HepG2 (cell line): ENCODE data around the gene CDNF. TPM values are rescaled to one million over a fixed set of nuclear protein-coding genes. Genes with fewer than 3 reads are reported as not detected.
A peak's percentile ranks its signal among the peaks of the same experiment; 100 is the strongest.

ENCODE experiments used
- ASH2L ChIP-seq: fragments of 300-600, 200-600 bp; sonication (generic); IDR thresholded peaks from 2 replicates; pipeline ENCODE4 v1.7.0; 2017; ENCODE audit warnings: low read depth, mild to moderate bottlenecking, moderate library complexity, mixed read lengths, low read length; ENCODE audit not compliant: insufficient read length
- GABPB1 ChIP-seq: IDR thresholded peaks from 2 replicates; pipeline ENCODE4 v1.6.1; 2016; ENCODE audit warnings: mild to moderate bottlenecking, missing genetic modification reagents, moderate library complexity, missing compliant biosample characterization
- GATA4 ChIP-seq: sonication (generic); IDR thresholded peaks from 2 replicates; pipeline ENCODE4 v1.6.1; 2016; ENCODE audit warnings: antibody characterized with exemption, low read depth, borderline replicate concordance
- HMG20A ChIP-seq: IDR thresholded peaks from 2 replicates; pipeline ENCODE4 v1.6.1; 2016; ENCODE audit warnings: borderline replicate concordance
- HNRNPUL1 ChIP-seq: fragments of 200-400 bp; formaldehyde crosslinking; IDR thresholded peaks from 2 replicates; pipeline ENCODE4 v1.6.1; 2017; ENCODE audit warnings: low read depth, mild to moderate bottlenecking, low read length, moderate library complexity
- MEIS2 ChIP-seq: sonication (generic); formaldehyde crosslinking; IDR thresholded peaks from 2 replicates; pipeline ENCODE4 v1.9.0; 2021; ENCODE audit warnings: mild to moderate bottlenecking, missing genetic modification reagents
- NCOA1 ChIP-seq: sonication (generic); formaldehyde crosslinking; IDR thresholded peaks from 2 replicates; pipeline ENCODE4 v1.9.0; 2021; ENCODE audit warnings: missing genetic modification reagents
- ONECUT2 ChIP-seq: sonication (generic); formaldehyde crosslinking; IDR thresholded peaks from 2 replicates; pipeline ENCODE4 v1.4.0; 2020; ENCODE audit warnings: missing genetic modification reagents
- POLR2A ChIP-seq, 2 experiments: IDR thresholded peaks; 2 replicates each; pipeline ENCODE4 v1.6.1; 2011; ENCODE audit warnings: low read depth in 2 of 2, low read length in 2 of 2, mild to moderate bottlenecking in 1 of 2, moderate library complexity in 1 of 2; ENCODE audit not compliant: insufficient read depth in 1 of 2
- RNF2 ChIP-seq: fragments of 450-650 bp; conservative IDR thresholded peaks from 2 replicates; pipeline ENCODE4 v1.6.1; 2016; ENCODE audit warnings: low read depth
- SMAD1 ChIP-seq: sonication (generic); formaldehyde crosslinking; IDR thresholded peaks from 2 replicates; pipeline ENCODE4 v1.4.0; 2020; ENCODE audit warnings: missing genetic modification reagents, low read depth, mild to moderate bottlenecking, borderline replicate concordance
- STAT6 ChIP-seq: sonication (generic); formaldehyde crosslinking; IDR thresholded peaks from 2 replicates; pipeline ENCODE4 v1.4.0; 2020; ENCODE audit warnings: missing genetic modification reagents, mild to moderate bottlenecking, borderline replicate concordance
- TSC22D2 ChIP-seq: sonication (generic); formaldehyde crosslinking; IDR thresholded peaks from 2 replicates; pipeline ENCODE4 v1.5.1; 2020; ENCODE audit warnings: missing genetic modification reagents, mild to moderate bottlenecking, borderline replicate concordance
- ZBTB21 ChIP-seq: sonication (generic); formaldehyde crosslinking; IDR thresholded peaks from 2 replicates; pipeline ENCODE4 v1.4.0; 2020; ENCODE audit warnings: missing genetic modification reagents
- ZNF121 ChIP-seq: sonication (generic); formaldehyde crosslinking; IDR thresholded peaks from 2 replicates; pipeline ENCODE4 v1.5.0; 2020; ENCODE audit warnings: mild to moderate bottlenecking, missing genetic modification reagents
- ZNF138 ChIP-seq: sonication (generic); formaldehyde crosslinking; IDR thresholded peaks from 2 replicates; pipeline ENCODE4 v1.5.0; 2020; ENCODE audit warnings: mild to moderate bottlenecking, low read depth, missing genetic modification reagents
- ZNF260 ChIP-seq: sonication (generic); formaldehyde crosslinking; IDR thresholded peaks from 2 replicates; pipeline ENCODE4 v1.4.0; 2020; ENCODE audit warnings: missing genetic modification reagents, low read depth, mild to moderate bottlenecking, borderline replicate concordance
- ZNF263 ChIP-seq: sonication (generic); formaldehyde crosslinking; IDR thresholded peaks from 2 replicates; pipeline ENCODE4 v1.4.0; 2020; ENCODE audit warnings: missing genetic modification reagents
- ZNF317 ChIP-seq: sonication (generic); formaldehyde crosslinking; IDR thresholded peaks from 2 replicates; pipeline ENCODE4 v1.5.0; 2020; ENCODE audit warnings: mild to moderate bottlenecking, missing genetic modification reagents
- ZNF382 ChIP-seq: sonication (generic); formaldehyde crosslinking; IDR thresholded peaks from 2 replicates; pipeline ENCODE4 v1.5.0; 2020; ENCODE audit warnings: missing genetic modification reagents, mild to moderate bottlenecking, borderline replicate concordance
- ZNF501 ChIP-seq: sonication (generic); formaldehyde crosslinking; IDR thresholded peaks from 2 replicates; pipeline ENCODE4 v1.5.1; 2020; ENCODE audit warnings: mild to moderate bottlenecking, moderate library complexity, missing genetic modification reagents
- ZNF547 ChIP-seq: sonication (generic); formaldehyde crosslinking; IDR thresholded peaks from 2 replicates; pipeline ENCODE4 v1.5.1; 2020; ENCODE audit warnings: mild to moderate bottlenecking, missing genetic modification reagents
- ZNF558 ChIP-seq: sonication (generic); formaldehyde crosslinking; IDR thresholded peaks from 2 replicates; pipeline ENCODE4 v1.9.0; 2022; ENCODE audit warnings: mild to moderate bottlenecking, missing genetic modification reagents, borderline replicate concordance
- ZNF605 ChIP-seq: sonication (generic); formaldehyde crosslinking; IDR thresholded peaks from 2 replicates; pipeline ENCODE4 v1.8.0; 2022; ENCODE audit warnings: mild to moderate bottlenecking, missing genetic modification reagents
- ZNF614 ChIP-seq: IDR thresholded peaks from 2 replicates; pipeline ENCODE4 v1.6.1; 2018; ENCODE audit warnings: missing biosample characterization, missing genetic modification reagents, inconsistent platforms, borderline replicate concordance
- ZNF713 ChIP-seq: sonication (generic); formaldehyde crosslinking; IDR thresholded peaks from 2 replicates; pipeline ENCODE4 v1.4.0; 2020; ENCODE audit warnings: mild to moderate bottlenecking, missing genetic modification reagents
- ZNF781 ChIP-seq: sonication (generic); formaldehyde crosslinking; IDR thresholded peaks from 2 replicates; pipeline ENCODE4 v1.5.1; 2020; ENCODE audit warnings: borderline replicate concordance, mild to moderate bottlenecking, missing genetic modification reagents; ENCODE audit errors: not compliant biosample characterization
- ZSCAN31 ChIP-seq: sonication (generic); formaldehyde crosslinking; IDR thresholded peaks from 2 replicates; pipeline ENCODE4 v1.5.0; 2020; ENCODE audit warnings: low read depth, mild to moderate bottlenecking, missing genetic modification reagents
- polyA plus RNA-seq, 8 experiments: library from polyadenylated mRNA; depleted of rRNA in 3 of 8; stranded (reverse) in 7 of 8; unstranded in 1 of 8; fragments of >200 nt; fragmentation: Illumina TruSeq in 4 of 8; extraction: Trizol in 4 of 8; gene quantifications; 2 replicates each; pipeline versions ENCODE4 v1.2.1 to v1.2.3, GENCODE V29; 2011 to 2016; ENCODE audit warnings: low read depth in 4 of 8, missing spikeins in 1 of 8, mixed read lengths in 1 of 8; ENCODE audit not compliant: insufficient read depth in 1 of 8
- total RNA-seq, 5 experiments: library from RNA; depleted of rRNA; stranded (reverse); fragments of >200 nt; fragmentation: Illumina TruSeq; extraction: Trizol; gene quantifications; 2 replicates each; pipeline ENCODE4 v1.2.3, GENCODE V29; 2016; ENCODE audit warnings: low read depth in 1 of 5
- TF ChIP-seq, protein P1 (sequence below): sonication (generic); formaldehyde crosslinking; IDR thresholded peaks from 2 replicates; pipeline ENCODE4 v1.5.1; 2020; ENCODE audit warnings: missing genetic modification reagents, mild to moderate bottlenecking, borderline replicate concordance

Gene CDNF
- total and polyA plus RNA-seq, 2 of the 13 experiments (the other 11 are each of a cell fraction or from before 2014, with no cell fraction given) = 0.29 to 0.33 TPM

DNA sequence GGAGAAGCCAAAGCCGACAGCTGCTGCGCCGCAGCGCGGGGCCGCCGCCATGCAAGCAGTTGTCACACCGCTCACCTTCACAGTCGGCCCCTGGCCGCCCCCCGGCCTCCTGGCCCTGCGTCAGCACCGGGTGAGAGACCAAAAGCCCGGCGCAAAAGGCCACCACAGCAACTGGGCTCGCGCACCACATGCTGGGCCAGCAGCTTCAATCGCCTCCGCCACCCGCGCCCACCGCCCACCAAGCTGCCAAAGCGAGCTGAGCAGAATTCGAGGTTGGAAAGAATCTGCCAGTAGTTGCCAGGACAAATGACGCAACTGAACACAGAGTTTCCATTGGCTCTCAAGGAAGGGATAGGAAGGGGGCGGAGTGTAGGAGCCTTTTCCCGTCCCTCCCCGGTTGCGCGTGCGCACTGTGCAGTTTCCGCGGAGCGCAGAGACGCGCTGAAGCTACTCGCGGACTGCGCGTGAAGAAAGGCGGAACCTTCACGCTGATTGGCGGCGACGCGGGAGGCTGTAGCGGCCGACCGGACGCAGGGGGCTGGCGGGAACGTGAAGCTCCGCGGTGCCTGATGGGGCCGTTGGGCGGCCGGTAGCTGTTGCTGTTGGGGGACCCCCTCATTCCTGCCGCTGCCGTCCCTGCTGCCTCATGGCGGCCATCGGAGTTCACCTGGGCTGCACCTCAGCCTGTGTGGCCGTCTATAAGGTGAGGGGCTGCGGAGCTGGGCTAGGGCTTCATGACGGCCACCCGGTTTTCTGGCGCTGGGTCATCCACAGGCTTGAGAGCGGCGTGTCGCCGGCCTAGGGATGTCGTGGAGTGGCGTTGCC lies at the start of gene CDNF, which contains the start of the genes HSPA14 and MSANTD7 (continued):
- TF ChIP-seq ZNF713 (CRISPR knock-in tag) = no peak
- TF ChIP-seq SMAD1 (CRISPR knock-in tag) = 0 out of 2 replicates have a peak, but pooled peaks have one; percentile 64
- peak; percentile 73; the same call in 1 of the 2 replicates for TF ChIP-seq ZNF558 (CRISPR knock-in tag)
- peak; percentile 21; the same call in 1 of the 2 replicates for TF ChIP-seq RNF2
- TF ChIP-seq ASH2L = peak; percentile 70
- TF ChIP-seq STAT6 (CRISPR knock-in tag) = no peak; the same call in 1 of the 2 replicates
- no peak for TF ChIP-seq ZNF121 (CRISPR knock-in tag)
- no peak for TF ChIP-seq ZNF263 (CRISPR knock-in tag)
- peak; percentile 22; the same call in 1 of the 2 replicates for TF ChIP-seq ZNF547 (CRISPR knock-in tag)
- TF ChIP-seq, protein P1, sequence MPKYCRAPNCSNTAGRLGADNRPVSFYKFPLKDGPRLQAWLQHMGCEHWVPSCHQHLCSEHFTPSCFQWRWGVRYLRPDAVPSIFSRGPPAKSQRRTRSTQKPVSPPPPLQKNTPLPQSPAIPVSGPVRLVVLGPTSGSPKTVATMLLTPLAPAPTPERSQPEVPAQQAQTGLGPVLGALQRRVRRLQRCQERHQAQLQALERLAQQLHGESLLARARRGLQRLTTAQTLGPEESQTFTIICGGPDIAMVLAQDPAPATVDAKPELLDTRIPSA = no peak
- peak; percentile 24 for TF ChIP-seq ZNF781 (CRISPR knock-in tag)
- peak; percentile 95 for TF ChIP-seq GABPB1 (CRISPR knock-in tag)
- TF ChIP-seq ONECUT2 = no peak
- TF ChIP-seq GATA4 = no peak; the same call in 1 of the 2 replicates
- TF ChIP-seq ZNF138 (CRISPR knock-in tag) = no peak
- no peak; the same call in 1 of the 2 replicates for TF ChIP-seq ZNF317 (CRISPR knock-in tag)
- TF ChIP-seq ZNF260 (CRISPR knock-in tag) = no peak
- TF ChIP-seq MEIS2 (CRISPR knock-in tag) = no peak; the same call in 1 of the 2 replicates
- TF ChIP-seq ZBTB21 (CRISPR knock-in tag) = no peak
- peak; percentile 36; the same call in 1 of the 2 replicates for TF ChIP-seq HNRNPUL1
- TF ChIP-seq ZNF501 = peak; percentile 65
- no peak for TF ChIP-seq ZNF382 (CRISPR knock-in tag)
- TF ChIP-seq POLR2A (IDR thresholded peaks at IDR 0.05; ENCODE audit: insufficient read depth in 1 of 2, low read depth in 2 of 2, low read length in 2 of 2) = peak; percentile 76 to 83
- TF ChIP-seq ZSCAN31 (CRISPR knock-in tag) = no peak
- TF ChIP-seq NCOA1 (CRISPR knock-in tag) = 0 out of 2 replicates have a peak, but pooled peaks have one; percentile 17
- TF ChIP-seq ZNF605 (CRISPR knock-in tag) = peak; percentile 83
- TF ChIP-seq HMG20A (CRISPR knock-in tag) = no peak
- no peak; the same call in 1 of the 2 replicates for TF ChIP-seq ZNF614
- no peak for TF ChIP-seq TSC22D2 (CRISPR knock-in tag)
